ENCODE measurements around the gene PLA2G4D. TPM values are rescaled to one million over a fixed set of nuclear protein-coding genes. Genes with fewer than 3 reads are reported as not detected.

Gene PLA2G4D
- total RNA-seq, 1 donor, result not detected

DNA sequence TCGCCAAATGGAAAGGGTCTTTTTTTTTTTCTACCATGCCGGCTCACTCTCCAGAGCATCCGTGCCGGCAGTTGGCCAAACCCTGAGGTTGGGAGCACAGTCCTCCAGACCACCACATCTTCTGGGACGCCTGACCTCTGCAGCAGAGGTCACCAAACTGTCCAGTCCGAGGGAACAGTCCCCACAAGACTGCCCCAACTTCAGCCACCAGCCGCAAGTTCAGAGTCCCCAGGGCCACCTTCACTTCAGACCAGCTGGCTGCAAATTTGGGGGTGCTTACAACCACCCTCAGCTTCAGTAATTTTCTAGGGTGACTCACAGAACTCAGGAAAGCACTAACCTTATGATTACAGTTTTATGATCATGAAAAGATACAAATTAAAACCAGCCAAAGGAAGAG is 28.9 kb downstream of the PLA2G4D start:
- Histone ChIP-seq H3K4me2 (ENCODE audit: insufficient read depth, low read length) (no peak overlapping the region), H3K36me3 (ENCODE audit: insufficient read depth, low read length) (no peaks in the 10 kb centered on the region), H3K9me3 (ENCODE audit: low read depth, low read length) (no peaks in the 10 kb centered on the region), H2AFZ (ENCODE audit: low read length) (no peak overlapping the region), H3K27ac (ENCODE audit: low read depth, low read length) (no peak overlapping the region), H3K4me3 (ENCODE audit: insufficient read depth, low read length) (no peak overlapping the region), H4K20me1 (ENCODE audit: insufficient read depth, low read length) (no peaks in the 10 kb centered on the region), H3K79me2 (ENCODE audit: insufficient read depth, low read length) (no peaks in the 10 kb centered on the region), H3K27me3 (ENCODE audit: insufficient read depth, low read length) (peaks cover 20% of the 10 kb centered on the region), H3K4me1 (ENCODE audit: insufficient read depth, low read length) (no peaks in the 10 kb centered on the region)
- DNase-seq (ENCODE audit: insufficient read length, low spot score, missing footprints), result no peak
- TF ChIP-seq, protein P1, sequence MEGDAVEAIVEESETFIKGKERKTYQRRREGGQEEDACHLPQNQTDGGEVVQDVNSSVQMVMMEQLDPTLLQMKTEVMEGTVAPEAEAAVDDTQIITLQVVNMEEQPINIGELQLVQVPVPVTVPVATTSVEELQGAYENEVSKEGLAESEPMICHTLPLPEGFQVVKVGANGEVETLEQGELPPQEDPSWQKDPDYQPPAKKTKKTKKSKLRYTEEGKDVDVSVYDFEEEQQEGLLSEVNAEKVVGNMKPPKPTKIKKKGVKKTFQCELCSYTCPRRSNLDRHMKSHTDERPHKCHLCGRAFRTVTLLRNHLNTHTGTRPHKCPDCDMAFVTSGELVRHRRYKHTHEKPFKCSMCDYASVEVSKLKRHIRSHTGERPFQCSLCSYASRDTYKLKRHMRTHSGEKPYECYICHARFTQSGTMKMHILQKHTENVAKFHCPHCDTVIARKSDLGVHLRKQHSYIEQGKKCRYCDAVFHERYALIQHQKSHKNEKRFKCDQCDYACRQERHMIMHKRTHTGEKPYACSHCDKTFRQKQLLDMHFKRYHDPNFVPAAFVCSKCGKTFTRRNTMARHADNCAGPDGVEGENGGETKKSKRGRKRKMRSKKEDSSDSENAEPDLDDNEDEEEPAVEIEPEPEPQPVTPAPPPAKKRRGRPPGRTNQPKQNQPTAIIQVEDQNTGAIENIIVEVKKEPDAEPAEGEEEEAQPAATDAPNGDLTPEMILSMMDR (IDR thresholded peaks at IDR 0.05; ENCODE audit: extremely low read depth, low read depth, low read length), result no peak

DNA sequence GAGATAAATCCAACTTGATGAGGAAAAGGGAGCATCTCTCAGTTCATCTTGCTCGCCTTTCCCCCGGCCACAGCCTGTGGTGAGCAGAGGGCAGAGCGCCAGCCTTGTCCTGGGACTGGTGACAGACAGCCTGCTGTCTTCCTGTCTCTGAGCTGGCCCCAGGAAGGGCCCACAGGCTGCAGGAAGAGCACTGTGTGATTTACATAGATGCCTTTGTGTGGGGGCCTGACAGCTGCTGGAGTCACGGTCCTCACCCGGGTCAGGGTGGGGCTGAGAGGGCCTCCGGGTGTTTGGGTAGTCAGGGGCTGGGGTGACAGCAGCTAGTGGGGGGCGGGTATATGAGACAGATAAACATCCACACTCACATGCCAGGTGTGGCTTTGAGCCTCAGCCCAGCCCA is 29.3 kb downstream of the PLA2G4D start:
- no peak overlapping the region for H3K4me2 ChIP-seq (ENCODE audit: insufficient read depth, low read length)
- H3K27me3 ChIP-seq (ENCODE audit: insufficient read depth, low read length), result peaks cover 20% of the 10 kb centered on the region
- H3K9me3 ChIP-seq (ENCODE audit: low read depth, low read length), result no peaks in the 10 kb centered on the region
- no peak overlapping the region for H3K27ac ChIP-seq (ENCODE audit: low read depth, low read length)
- H3K4me3 ChIP-seq (ENCODE audit: insufficient read depth, low read length), result no peak overlapping the region
- H3K36me3 ChIP-seq (ENCODE audit: insufficient read depth, low read length), result no peaks in the 10 kb centered on the region
- H4K20me1 ChIP-seq (ENCODE audit: insufficient read depth, low read length), result no peaks in the 10 kb centered on the region
- H2AFZ ChIP-seq (ENCODE audit: low read length), result no peak overlapping the region
- TF ChIP-seq, protein P1 (IDR thresholded peaks at IDR 0.05; ENCODE audit: extremely low read depth, low read depth, low read length), result no peak
- no peaks in the 10 kb centered on the region for H3K79me2 ChIP-seq (ENCODE audit: insufficient read depth, low read length)
- H3K4me1 ChIP-seq (ENCODE audit: insufficient read depth, low read length), result no peaks in the 10 kb centered on the region
- no peak for DNase-seq (ENCODE audit: insufficient read length, low spot score, missing footprints)

DNA sequence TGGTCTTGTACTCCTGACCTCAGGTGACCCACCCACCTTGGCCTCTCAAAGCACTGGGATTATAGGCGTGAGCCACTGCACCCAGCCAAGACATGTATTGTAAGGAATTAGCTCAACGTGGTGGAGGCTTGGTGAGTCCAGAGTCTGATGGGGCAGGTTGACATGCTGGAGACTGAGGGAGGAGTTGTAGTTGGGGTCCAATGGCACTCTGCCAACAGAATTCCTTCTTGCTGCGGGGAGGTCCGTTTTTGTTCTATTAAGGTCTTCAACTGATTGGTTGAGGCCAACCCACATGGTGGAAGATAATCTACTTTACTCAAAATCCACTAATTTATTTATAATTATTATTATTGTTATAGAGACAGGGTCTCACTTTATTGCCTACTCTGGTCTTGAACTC is 30.1 kb downstream of the PLA2G4D start:
- H3K4me1 ChIP-seq (ENCODE audit: insufficient read depth, low read length), result no peaks in the 10 kb centered on the region
- no peak for DNase-seq (ENCODE audit: insufficient read length, low spot score, missing footprints)
- H3K4me2 ChIP-seq (ENCODE audit: insufficient read depth, low read length), result no peak overlapping the region
- no peak overlapping the region for H3K27ac ChIP-seq (ENCODE audit: low read depth, low read length)
- H2AFZ ChIP-seq (ENCODE audit: low read length), result no peak overlapping the region
- H4K20me1 ChIP-seq (ENCODE audit: insufficient read depth, low read length), result no peaks in the 10 kb centered on the region
- H3K27me3 ChIP-seq (ENCODE audit: insufficient read depth, low read length), result peaks cover 21% of the 10 kb centered on the region
- TF ChIP-seq, protein P1 (IDR thresholded peaks at IDR 0.05; ENCODE audit: extremely low read depth, low read depth, low read length), result no peak
- no peaks in the 10 kb centered on the region for H3K79me2 ChIP-seq (ENCODE audit: insufficient read depth, low read length)
- no peaks in the 10 kb centered on the region for H3K9me3 ChIP-seq (ENCODE audit: low read depth, low read length)
- no peak overlapping the region for H3K4me3 ChIP-seq (ENCODE audit: insufficient read depth, low read length)
- no peaks in the 10 kb centered on the region for H3K36me3 ChIP-seq (ENCODE audit: insufficient read depth, low read length)

DNA sequence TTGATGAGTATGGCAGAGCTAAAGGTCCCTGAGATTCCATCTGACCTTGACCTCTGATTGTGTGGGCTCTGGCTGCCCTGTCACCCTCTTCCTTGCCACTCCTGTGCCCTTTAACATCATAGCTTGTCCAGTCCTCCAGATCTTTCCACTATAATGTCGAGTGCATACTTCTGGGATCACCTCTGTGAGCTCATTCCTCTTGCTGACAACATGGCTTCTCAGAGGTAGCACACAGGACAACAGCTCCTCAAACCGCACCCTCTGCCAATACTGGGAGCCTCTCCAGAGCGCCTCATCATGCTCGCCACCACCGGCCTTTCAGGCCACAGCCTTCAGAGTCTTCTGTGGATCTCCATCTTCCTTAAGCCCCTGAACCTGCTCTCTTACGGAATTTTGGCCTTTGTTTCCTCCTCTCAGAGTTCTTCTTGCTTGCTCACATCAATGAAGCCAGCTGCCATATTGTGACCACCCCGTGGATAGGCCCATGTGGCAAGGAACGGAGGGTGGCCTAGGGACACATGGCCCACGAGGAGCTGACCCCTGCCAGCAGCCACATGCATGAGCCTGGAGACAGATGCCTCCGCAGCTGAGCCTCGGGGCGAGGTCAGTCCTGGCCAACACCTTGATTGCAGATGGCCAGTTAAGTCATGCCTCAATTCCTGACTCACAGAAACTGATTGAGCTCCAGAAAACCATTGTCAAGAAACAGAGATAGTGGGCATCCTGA is 31.1 kb downstream of the PLA2G4D start:
- Histone ChIP-seq H4K20me1 (ENCODE audit: insufficient read depth, low read length) (no peaks in the 10 kb centered on the region), H3K27me3 (ENCODE audit: insufficient read depth, low read length) (peaks cover 24% of the 10 kb centered on the region), H3K4me2 (ENCODE audit: insufficient read depth, low read length) (no peak overlapping the region), H3K36me3 (ENCODE audit: insufficient read depth, low read length) (no peaks in the 10 kb centered on the region), H2AFZ (ENCODE audit: low read length) (no peak overlapping the region), H3K4me1 (ENCODE audit: insufficient read depth, low read length) (no peaks in the 10 kb centered on the region), H3K27ac (ENCODE audit: low read depth, low read length) (no peak overlapping the region), H3K79me2 (ENCODE audit: insufficient read depth, low read length) (no peaks in the 10 kb centered on the region), H3K9me3 (ENCODE audit: low read depth, low read length) (no peaks in the 10 kb centered on the region), H3K4me3 (ENCODE audit: insufficient read depth, low read length) (no peak overlapping the region)
- TF ChIP-seq, protein P1 (IDR thresholded peaks at IDR 0.05; ENCODE audit: extremely low read depth, low read depth, low read length), result no peak
- no peak for DNase-seq (ENCODE audit: insufficient read length, low spot score, missing footprints)
